GM19468 (cell line): ENCODE results near the gene NRDE2.
"Not testable (repeated sequence)": the region's sequence is repeated elsewhere in the genome, so short reads cannot be mapped to it uniquely, and the experiment has no call there.

Source experiments
- ATAC-seq: cut with Tn5 transposase; IDR thresholded peaks from one replicate; pipeline ENCODE4 v1.9.1; 2021; ENCODE audit warnings: mild to moderate bottlenecking, moderate library complexity, moderate number of reproducible peaks; ENCODE audit not compliant: unreplicated experiment; ENCODE audit errors: extremely low read depth

The NRDE2 gene

DNA sequence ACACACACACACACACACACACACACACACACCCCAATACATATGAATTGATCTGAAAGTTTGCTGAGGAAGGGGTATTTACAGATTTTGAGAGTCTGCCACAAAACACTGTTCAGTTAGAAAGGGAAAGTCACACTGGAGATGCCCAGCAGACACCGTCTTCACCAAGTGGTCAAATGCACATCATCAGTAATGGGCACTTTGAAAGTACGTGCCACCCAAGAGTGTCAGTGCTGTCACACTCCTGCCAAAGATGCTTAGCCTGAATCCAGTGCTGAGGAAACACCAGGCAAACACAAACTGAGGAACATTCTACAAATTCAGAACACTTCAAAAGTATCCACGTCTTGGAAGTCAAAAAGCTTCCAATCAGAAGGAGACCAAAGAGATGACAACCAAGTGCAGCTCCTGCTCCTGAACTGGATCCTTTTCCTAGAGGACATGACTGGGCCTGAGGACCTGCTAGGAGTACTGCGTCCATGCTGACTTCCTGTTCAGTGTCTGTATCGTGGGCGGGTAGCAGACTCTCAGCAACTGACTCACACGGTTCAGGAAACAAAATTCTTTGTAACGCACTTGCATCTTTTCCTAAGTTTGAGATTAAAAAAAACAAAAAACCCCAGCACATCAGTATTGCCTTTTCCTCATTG lies 56.8 kb downstream of the NRDE2 start:
- ATAC-seq, result no peak

DNA sequence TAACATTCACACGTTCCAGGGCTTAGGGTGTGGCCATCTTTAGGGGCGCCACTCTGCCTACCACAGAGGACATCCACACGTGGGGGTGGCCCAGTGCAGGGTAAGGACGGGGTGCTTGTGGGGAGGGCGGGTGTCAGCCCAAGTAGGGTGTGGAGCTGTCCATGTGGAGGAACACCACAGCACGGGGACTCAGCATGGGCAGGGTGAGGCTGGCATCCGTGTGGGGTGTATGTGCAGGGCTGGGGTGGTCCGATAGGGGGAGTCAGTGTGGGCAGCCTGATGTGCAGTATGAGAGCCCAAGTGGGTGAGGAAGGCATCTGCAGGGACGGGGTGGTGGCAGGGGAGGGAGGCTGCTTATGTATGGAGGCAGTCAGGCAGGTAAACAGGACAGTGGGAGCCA lies 57.7 kb downstream of the NRDE2 start:
- ATAC-seq, result no peak

DNA sequence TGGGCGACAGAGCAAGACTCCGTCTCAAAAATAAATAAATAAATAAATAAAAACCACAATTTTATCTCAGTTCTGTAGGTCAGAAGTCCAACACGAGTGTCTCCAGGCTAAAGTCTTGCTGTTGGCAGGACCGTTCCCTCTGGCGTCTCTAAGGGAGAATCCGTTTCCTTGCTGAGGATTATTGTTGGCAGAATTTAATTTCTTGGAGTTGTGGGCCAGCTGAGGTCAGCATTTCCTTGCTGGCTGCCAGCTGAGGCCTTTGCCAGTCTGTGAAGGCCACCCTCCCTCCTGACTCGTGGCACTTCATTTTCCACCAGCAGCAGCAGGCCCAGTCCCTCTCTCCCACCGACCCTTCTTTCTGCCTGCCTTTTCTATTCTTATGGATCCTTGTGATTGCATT lies 58.2 kb downstream of the NRDE2 start:
- no peak for ATAC-seq

DNA sequence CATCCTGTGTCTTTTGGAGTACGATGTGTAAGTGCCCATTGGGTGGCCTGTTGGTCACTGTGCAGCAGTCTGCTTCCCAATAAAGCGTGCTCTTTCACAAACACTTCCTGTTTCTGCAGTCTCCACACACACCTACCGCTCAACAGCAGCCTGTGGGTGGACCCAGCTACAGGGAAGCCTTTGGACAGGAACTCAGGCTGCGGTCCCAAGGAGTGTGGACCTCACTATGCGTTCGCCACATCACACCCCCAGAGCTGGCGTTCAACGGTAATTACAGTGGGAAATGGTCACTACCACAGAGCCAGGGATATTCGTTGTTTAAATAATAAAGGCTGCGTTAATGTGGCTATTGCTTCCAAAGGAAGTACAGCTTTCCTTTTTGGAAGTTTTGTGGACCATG lies 59.2 kb downstream of the NRDE2 start:
- ATAC-seq, result no peak

DNA sequence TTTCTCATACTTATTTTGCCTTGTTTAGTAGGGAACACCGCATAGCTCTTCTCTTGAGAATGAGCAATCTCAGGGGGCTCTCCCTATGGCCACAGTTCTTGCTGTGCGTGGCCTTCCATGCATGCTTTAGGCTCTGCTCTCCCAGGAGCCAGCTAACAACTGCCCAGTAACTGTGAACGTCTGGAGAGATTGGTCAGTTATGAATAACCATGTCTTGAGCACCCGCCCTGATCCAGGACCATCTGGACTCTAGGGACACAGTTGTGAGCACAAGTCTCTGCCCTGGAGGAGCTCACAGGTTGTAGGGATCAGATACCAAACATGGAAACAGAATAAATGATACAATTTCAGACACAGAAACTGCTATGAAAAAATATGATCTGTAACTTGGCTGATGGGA lies 63.3 kb downstream of the NRDE2 start:
- ATAC-seq, result no peak

DNA sequence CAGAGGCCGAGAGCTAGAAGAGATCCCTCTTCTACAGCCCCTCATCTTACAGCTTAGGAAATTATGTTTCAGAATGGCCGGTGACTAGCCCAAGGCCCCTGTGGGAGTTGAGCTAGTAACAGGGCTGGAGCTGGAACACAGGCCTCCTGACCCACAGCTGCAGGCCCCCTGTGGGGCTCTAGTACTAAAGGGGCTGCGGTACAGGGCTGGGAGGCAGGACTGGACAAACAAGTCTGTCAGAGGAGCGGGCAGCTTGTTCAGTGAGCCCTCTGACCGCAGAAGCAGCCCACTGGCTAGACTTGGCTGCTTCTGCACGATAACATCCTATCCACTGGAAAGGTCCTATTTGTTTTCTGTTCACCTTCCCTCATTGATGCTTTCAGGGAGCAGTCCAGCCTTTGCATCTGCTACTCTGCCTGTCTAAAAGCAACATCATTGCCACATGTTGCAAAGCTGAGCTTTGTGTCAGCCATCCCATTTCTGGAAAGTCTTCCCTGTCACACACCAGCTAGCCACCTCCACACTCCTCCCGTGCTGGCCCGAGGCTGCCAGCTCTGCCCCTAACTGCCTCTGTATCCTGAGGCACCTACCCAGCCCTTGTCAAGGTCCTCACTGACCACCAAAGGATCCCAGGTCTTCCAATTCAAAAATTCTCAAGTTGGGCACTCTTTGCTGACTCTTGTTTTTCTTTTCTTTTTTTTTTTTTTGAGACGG lies 65.1 kb downstream of the NRDE2 start:
- ATAC-seq, result no peak

DNA sequence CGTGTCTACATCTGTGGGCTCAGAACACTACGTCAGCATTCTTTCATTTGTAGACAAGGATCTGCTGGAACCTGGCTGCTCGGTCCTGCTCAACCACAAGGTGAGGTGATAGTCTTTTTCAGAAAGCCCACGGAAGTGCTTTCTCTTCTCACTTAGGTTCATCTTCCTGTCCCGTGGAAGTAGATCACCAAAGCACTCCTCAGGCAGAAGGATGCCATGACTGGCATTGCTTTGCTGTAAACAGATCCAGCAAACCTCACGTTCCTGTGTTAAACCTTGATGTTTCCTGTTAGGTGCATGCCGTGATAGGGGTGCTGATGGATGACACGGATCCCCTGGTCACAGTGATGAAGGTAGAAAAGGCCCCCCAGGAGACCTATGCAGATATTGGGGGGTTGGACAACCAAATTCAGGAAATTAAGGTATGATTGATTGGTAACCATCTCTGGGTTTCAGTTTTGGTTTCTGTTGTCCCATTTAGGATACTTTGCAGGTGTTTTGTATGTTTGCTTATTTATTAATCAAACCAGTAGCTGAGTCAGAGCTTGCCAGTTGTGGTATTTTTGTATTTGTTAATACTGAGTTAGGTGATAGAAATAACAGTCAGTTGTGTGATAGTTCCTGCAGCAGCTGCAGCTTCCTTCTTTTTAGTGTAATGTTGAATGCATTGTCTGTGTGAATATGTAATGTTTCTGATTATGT lies 67.8 kb downstream of the NRDE2 start:
- peak; percentile 62 for ATAC-seq

DNA sequence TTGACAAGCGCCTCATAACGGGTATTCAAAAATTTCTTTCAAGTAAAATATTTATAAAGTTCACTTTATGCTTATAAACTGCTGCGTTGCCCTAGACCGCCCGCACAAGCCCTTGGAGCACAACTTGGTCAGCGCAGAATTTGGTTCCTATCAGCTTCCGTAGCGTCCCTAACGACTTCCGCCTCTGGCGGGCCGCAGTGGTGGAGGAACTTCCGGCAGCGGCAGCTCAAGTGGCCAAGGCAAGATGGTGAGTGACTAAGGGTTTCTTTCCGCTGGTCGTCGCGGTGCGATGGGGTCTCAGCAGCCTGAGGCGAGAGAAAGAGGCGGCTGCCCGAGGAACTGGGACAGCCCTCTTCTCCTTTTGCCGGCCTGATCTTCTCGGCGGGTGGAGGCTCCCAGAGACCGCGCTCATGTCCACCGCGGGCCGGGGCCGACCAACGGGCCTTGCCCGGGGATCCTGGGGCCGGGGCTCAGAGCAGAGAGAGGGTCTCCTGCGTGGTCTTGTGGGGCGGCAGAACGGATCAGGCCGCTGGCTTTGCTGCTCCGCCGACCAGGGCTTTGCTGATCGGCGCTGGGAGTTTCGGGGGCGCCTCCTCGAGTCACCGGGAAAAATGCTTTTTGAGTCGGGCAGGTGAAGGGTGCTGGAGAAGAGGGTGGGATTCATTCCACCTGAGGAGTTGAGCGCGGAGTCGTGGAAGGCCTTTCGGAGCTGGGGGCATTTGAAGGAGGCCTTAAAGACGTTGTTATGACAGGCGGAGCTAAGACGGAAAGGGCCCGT lies 75.2 kb downstream of the NRDE2 start, which contains the start of gene PSMC1:
PSMC1 (plus strand) TSS at position 200 of the 778 bp plus-strand sequence; CDS start at position 245, 45 bp downstream.
- ATAC-seq, result peak; percentile 96

DNA sequence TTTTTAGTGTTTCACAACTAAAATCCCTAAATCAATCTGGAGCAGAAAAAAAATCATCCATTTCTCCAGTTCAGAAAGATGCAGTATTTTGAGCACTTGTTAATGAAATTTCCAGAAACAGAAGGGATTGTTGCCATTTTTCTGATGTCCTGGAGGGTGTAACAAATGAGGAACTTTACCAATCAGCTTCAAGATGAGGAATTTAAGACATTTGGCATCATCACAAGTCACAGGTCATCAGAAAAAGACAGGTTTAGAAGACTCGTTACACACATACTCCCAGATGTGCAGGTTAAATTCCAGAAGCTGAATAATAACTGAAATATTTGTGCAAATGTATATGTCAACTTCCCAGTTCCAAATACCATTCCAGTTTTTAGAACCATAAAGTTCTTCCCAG lies 75.9 kb downstream of the NRDE2 start:
- no peak for ATAC-seq

DNA sequence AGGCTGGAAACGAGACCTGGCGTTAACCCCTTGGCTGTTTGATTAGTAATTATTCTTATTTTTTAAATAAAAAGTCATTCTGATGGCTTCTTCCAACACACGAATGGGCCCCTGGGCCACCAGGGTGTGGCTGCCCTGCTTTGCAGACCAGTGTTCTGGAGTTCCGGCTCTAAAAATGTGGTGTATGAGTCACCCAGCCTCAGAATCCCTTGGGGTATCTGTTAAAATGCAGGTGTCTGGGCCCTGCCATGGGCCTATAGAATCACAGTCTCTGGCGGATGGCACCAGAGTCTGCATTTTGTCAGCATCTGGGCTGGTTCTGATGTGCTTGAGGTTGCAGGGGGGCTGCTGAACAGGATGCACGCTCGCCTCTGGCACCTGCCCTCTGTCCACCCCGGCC lies 77.9 kb downstream of the NRDE2 start:
- ATAC-seq, result no peak

DNA sequence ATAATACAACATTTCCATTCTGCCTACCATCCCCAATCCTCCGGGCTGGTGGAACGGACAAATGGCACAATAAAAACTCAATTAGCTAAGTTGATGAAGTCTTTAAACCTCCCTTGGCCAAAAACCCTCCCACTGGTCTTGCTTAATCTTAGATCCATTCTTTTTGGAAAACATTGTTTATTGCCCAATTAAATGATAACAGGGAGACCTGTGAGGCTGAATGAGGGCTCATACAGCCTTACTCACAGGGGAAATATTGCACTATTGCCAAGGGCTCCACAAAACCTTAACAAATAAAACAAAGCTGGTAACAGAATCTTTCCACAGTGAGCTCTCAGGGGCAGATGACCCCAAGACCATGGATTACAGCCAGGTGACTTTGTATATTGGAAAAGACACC lies 83.1 kb downstream of the NRDE2 start:
- ATAC-seq, result no peak

DNA sequence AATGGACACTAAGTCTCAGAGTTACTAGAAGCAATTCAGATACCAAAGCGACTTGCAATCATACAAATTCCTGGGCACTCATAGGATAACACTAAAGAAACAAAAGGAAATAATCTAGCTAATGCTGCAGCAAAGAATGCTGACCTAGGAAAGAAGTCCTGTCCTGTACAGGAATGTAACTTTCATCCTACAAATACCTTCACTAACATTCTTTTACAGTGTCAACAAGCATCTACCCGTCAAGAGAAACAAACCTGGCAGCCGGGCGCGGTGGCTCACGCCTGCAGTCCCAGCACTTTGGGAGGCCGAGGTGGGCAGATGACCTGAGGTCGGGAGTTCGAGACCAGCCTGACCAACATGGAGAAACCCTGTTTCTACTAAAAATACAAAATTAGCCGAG lies 84.3 kb downstream of the NRDE2 start:
- ATAC-seq, result not testable (repeated sequence)

DNA sequence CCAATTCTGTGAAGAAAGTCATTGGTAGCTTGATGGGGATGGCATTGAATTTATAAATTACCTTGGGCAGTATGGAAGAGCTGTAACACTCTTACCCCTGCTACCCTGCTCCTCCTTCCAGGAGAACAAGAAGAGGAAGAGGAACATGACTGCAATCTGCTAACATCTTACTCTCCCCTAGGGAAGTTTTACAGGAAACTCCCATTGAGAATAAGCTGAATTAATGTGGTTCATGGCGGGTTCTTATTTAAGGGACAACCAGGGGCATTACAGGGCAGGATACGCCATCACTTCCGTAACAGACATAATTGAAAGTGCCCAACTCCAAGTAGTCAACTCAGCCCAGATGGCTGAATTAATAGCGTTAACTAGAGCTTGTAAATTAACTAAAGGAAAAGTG lies 84.8 kb downstream of the NRDE2 start:
- ATAC-seq, result no peak

DNA sequence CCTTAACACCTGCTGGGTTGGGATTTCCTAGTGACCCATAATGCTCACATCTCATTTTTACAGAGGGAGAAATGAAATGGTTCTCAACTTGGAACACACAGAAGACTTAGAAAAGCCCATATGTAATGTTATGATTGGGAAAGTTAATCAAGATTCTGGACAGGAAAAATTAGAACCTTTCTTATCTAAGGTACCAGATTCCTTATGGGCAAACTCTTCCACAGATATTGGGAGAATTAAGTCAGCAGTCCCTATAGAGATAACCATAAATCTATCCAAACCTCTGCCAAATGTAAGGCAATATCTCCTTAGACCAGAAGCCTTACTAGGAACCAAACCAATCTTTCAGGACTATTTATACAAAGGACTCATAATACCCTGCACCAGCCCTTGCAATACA lies 89.3 kb downstream of the NRDE2 start:
- no peak for ATAC-seq

DNA sequence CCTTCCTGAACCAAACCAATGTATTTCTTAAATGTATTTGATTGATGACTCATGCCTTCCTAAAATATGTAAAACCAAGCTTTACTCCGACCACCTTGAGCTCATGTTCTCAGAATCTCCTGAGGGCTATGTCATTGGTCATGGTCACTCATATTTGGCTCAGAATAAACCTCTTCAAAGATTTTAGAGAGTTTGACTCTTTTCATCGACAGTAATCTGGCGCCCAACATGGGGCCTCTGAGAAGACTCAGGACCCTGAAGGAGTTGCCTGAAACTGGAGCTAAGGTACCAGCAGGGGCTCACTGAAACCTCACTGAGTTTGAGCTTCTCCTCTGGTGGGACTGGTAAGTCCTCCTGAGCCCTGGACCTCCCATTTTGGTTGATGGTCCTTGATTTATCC lies 92.6 kb downstream of the NRDE2 start:
- no peak for ATAC-seq

DNA sequence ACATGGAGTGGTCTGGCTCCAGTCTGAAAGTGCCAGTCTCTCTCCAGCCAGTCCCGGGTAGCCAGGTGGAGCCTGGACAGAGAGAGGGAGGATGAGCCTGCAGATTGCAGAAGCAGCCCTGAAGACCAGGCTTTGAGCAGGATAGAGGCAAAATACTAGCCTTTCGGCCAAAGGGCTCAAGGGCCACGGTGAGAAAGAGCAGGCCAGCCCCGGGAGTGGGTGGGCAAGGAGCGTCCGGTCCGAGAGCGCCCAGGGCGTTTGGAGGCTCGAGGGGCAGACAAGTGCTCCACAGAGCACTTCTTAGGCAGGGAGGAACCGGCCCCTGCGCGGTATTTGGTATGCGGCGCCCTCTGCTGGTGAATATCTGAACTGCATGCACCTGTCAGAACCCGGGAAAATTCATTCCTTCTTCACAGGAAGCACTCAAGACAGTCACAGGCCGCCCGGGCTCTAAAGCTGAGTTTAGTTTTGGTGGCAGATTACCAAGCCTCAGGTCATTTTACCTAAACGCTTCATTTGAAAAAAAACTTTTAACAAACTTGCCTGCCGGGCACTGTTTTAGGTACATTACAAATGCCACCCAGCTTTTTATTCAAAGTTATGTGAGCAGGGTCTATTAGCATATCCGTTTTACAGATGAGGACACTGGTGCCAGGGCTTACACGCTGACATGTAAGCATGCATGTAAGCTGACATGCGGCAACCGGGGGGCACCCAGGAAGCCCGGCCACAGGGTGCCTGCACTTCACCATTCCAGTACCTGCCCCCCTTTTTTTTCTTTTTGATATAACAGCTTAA lies 96.4 kb downstream of the NRDE2 start:
- ATAC-seq, result no peak

DNA sequence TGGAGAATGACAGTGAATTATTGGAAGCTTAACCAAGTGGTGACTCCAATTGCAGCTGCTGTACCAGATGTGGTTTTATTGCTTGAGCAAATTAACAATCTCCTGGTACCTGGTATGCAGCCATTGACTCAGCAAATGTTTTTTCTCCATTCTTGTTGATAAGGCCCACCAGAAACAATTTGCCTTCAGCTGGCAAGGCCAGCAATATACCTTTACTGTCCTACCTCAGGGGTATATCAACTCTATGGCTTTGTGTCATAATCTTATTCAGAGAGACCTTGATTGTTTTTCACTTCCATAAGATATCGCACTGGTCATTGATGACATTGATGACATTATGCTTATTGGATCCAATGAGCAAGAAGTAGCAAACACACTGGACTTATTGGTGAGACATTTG lies 101.8 kb downstream of the NRDE2 start:
- not testable (repeated sequence) for ATAC-seq

DNA sequence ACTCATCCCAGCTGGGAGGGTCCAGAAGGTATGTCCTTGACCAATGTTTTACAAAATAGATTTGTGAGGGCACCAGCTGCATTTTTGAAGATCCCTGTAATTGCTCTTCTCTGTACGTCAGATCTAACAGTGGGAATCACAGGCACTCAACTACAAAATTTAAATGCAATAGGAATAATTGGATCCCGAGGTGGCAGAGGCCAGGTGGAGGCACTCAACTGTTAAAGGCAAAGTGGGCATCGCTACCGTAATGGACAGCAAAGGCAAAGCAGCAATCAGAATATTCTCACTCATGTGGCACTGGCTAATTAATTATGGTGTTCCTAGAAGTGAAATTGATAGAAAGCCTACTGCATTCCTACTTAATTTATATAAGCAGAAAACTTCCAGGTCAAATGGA lies 103.3 kb downstream of the NRDE2 start:
- ATAC-seq, result no peak
